ENCODE measurements around the gene CRHR2. TPM values are rescaled to one million over a fixed set of nuclear protein-coding genes. Genes with fewer than 3 reads are reported as not detected.
A peak's percentile ranks its signal among the peaks of the same experiment; 100 is the strongest.

The CRHR2 gene
- total RNA-seq, 2 donors from 2014 or later: 0.16 to 0.44 TPM

DNA sequence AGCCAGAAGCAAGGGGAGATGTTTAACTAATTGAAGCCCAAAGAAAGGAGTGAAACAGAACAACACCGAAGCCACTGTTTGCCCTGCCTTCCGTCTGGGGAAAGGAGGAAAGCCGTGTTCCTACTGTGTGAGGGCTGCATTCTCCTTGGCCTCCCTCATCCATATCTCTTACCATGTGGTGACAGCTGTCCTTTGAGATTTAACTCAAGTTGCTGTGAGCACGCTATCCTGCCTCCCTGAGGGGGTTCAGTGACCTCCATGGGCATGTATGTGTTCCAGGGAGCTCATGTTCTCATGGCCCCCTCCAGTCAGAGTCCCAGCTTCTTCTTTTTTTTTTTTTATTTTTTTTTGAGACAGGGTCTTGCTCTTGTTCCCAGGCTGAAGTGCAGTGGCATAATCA, 26.2 kb upstream of the CRHR2 start:
- peak in 1 of 2 donors; percentile 29 for ATAC-seq
- DNase-seq: no peak
- intact Hi-C loops (cut with DNase I): no loop called here

DNA sequence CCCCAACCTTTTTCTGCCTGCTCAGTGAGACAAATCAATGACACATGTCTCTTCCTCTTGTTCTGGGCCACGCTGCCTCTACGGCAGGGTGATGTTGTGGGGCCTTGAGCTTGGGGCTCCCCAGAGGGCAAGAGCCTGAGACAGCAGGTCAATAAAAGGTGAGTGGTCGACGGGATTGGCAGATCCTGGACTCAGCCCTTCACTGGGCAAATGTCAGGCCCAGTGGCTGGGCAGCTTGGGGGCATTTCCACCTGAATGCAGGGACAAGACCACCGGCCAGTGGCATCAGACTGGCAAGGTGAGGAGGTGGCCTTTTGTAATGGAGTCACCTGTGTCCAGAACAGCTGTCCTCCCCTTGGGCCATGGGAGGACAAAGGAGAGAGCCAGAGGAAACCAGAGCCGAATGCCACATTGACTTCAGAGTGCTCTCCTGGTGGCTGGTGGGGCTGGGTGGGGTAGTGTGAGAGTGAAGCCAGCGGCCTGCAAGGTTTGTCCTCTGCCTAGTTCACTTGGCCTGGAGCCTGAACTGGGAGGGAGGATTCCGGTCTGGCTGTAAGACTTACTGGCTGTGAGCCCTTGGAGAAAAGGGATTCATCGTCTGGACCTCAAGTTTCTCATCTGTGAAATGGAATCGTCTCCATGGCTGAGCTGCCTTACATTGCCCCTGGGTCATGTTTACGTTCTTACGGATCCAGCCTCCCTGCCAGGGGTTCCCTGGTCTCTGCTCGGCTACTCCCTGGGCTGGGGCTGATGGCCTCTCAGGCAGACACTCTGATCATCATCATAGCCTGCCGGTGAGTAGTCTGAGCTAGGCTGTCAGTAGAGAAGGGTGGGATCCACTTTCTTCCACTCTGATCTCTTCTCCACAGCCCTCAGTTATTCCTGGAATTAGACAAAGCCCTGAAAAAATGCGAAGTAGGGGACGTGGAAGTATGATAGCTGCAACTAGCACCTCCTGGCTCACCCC, 25.4 kb upstream of the CRHR2 start:
- ATAC-seq: peak in 1 of 2 donors; percentile 78
- DNase-seq: peak; percentile 81
- intact Hi-C loops (cut with DNase I): no loop called here

DNA sequence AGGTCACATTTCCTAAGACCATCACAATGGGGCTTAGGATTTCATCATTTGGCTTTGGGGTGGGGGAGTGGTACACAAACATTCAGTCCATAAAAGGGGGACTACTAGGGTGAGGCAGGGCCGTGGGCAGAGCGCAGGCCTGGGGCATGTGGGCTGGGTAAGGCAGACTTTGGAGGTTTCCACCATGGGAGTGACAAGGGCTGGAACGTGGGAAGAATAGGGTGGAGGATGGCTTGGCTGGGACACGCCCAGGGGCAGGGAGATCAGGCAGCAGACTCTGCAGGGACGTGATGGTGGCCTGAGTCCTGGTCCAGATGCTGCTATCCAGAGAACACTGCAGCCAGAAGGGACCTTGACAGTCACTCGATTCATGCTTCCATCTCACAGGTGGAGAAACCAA, 24.7 kb upstream of the CRHR2 start:
- intact Hi-C loops (cut with DNase I): no loop called here
- DNase-seq (no peak), ATAC-seq (no peak)

DNA sequence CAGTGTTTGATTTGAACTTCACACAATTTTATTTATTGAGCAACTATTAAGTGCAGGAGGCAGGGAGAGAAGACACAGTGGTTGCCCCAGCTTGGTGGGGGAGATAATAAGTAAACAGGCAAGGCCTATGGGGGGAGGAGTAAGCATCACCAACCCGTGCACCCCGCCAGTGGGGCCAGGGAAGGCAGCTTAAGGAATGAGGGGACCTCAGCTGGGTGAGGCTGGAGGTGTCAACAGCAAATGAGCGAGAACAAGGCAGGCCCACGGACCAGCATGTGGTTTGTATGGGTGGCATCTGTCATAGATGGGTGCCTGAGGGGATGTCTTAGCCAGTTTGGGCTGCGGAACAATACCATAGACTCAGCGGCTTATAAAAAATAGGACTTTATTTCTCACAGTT, 24.1 kb upstream of the CRHR2 start:
- intact Hi-C loops (cut with DNase I): no loop called here
- ATAC-seq: no peak
- DNase-seq: no peak

DNA sequence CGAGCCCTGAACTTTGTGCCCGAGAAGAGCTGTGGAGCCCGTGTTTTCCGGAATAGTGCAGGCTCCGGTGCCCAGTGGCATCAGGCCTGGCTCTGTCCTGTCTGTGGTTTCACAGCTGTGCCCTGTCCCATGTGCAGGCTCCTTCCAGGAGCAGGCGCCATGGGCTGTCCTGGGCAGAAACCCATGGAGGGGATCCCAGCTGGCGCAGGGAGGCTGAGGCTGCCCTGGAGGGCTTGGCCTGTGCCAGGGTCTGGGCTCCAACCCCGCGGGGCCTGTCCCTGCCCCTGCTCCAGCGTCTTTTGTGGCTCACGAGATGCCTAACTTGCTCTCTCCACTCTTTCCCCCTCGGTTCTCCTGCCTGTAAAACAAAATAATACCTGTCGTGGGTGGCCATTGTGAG, 23.3 kb upstream of the CRHR2 start:
- DNase-seq: no peak
- intact Hi-C loops (cut with DNase I): no loop called here
- ATAC-seq: no peak

DNA sequence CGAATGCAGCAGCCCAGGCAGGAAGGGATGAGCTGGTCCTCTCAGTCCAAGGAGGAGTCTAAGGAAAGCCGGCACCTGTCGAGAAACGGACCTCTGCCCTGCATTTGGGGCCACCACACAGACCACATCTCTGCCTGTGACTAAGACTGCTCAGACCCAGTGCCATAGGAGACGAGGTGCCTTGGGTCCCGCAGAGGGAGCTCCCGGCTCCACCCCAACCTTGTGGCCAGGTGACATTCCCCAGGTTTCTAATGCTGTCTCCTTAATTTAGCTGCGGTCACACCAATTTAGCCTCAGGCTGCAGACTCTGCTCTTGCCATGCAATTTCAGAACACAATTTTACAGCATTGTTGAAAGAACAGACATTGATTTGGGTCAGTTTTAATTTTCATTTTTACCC, 22.8 kb upstream of the CRHR2 start:
- no peak for DNase-seq

DNA sequence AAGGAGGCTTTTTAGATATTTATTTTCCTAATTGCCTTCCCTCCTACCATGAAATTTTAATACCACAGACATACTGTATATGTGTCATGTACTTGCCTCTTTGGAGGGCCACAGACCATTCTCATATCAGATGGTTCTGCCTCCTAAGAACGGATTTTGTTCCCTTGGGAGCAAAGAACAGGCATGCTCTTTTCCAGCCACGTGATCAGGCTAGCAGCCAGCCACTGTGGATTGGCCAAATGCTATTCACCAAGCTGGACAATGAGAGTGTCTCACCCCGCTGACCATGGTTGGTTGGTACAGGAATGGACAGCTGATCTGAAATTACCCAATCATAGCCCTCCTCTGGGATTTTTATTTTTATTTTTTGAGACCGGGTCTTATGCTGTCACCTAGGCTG, 21.5 kb upstream of the CRHR2 start:
- DNase-seq (no peak), ATAC-seq (no peak)
- intact Hi-C loops (cut with DNase I): no loop called here

More for the DNA sequence above, 22.8 kb upstream of the CRHR2 start:
- intact Hi-C loops (cut with DNase I): no loop called here
- ATAC-seq: no peak

DNA sequence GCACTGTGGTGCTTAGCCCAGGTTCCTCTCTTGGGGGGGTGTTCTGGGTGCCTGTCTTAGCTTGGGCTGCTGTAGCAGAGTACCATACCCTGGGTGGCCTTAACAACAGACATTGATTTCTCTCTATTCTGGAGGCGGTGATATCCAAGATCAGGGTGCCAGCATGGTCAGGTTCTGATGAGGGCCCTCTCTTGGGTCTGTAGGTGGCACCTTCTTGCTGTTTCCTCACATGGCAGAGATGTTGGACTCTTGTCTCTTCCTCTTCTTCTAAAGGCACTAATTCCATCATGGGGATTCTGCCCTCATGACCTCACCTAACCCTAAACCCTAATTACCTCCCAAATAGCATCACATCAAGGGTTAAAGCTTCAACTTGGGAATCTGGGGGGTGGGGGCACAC, 19.9 kb upstream of the CRHR2 start:
- DNase-seq (no peak), ATAC-seq (no peak)
- intact Hi-C loops (cut with DNase I): no loop called here

DNA sequence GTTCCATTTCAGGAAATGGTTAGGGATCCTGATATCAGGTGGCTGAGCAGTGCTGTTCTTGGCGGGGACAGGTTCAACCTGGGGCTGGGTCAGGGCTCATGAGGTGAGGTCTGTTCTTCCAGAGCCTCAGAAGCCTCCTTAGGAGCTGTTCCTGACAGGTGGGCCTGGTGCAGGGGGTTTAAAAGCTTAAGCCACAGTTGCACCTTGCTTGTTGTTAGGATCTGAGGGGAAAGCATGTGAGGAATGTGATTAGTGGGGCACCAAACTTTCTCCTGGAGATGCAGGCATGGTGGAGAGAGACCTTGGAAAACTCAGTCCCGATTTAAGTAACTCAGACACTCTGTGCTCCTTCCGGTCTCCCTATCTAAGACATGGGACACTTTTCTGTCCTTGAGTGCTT, 18.7 kb upstream of the CRHR2 start:
- intact Hi-C loops (cut with DNase I): no loop called here
- ATAC-seq (no peak), DNase-seq (no peak)

DNA sequence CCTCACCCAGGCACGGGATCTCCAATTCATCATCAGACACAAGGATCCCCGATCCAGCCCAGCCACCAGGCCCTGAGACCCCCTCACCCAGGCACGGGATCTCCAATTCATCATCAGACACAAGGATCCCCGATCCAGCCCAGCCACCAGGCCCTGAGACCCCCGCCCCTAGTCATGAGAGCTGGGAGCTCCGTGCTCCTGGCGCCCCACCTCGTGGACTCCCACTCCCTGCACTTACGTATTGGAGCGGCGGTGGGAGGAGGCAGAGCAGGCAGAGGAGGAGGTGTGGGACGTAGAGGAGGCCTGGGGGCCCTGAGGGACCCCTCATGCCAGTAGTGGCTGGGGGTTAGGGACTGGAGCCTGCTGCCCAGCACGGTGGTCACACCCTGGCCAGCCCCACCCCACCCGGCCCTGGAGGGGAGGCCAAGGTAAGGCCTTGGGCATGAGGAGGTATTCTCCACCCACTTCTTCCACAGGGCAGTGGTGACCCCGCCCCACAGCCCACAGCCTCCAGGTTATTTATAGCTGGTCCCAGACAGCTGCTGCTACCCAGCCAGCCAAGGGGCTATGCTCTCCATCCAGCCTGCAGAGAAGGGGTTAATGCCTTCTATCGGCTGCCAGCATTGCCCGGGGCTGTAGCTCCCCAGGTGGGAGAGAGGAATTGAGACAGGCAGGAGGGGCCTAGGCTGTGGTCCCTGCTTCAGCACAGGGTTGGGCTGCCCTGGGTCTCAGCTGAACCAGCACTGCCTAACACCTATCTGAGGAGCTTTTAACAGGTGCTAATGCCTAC, 17.6 kb upstream of the CRHR2 start:
- no peak for DNase-seq
- peak in 1 of 2 donors; percentile 22 for ATAC-seq
- intact Hi-C loops (cut with DNase I): no loop called here

DNA sequence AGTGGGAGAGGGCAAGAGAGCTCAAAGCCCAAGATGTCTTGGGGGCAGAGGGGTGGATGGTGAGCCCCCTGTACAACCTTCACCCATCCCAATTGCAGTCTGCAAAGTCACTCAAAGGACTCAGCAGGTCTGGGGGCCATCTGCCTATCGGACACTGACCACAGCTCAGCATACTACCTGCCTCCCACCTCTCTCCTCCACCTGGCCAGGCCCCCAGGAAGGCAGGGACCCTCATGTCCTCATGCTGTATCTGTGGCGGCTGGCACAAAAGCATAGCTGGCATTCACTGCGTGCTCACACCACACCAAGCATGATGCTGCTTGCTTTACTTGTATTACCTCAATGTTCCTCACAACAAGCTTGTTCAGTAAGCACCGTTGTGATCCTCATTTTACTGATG, 16.2 kb upstream of the CRHR2 start:
- intact Hi-C loops (cut with DNase I): no loop called here
- ATAC-seq: no peak
- no peak for DNase-seq

DNA sequence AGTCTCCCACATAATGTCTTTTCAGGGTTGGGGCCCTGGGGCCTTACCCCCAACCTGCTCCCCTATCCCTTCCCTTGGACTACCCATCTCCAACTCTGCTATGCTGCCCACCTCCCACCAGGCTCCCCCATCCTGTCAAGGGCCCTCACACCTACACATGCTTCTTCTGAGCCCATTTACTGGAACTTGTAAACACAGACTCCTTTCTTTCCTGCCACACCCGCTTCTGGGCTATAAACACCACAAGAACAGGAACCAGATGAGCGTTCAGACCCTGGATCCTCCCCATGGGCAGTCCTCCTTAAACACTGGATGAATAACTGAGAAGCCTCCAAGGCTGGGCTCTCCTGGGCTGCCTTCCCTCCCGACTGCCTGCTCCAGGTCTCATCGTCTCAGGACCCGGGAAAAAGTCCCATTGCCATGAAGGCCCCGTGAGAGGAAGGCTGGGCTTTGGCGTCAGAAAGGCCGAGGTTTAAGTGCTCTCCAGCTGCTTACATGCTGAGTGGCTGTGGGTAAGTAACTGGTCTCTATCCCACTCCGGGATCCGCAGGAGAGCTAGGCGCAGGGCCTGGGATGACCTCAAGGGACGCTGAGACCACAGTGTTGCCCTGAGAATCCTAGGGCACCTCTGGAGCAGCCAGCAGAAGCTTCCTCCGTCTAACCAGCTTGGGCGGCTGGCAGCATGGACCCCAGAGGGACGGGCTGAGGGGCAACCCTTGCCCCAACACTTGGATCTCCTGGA, 15.6 kb upstream of the CRHR2 start:
- intact Hi-C loops (cut with DNase I): no loop called here
- DNase-seq: no peak
- ATAC-seq: no peak

DNA sequence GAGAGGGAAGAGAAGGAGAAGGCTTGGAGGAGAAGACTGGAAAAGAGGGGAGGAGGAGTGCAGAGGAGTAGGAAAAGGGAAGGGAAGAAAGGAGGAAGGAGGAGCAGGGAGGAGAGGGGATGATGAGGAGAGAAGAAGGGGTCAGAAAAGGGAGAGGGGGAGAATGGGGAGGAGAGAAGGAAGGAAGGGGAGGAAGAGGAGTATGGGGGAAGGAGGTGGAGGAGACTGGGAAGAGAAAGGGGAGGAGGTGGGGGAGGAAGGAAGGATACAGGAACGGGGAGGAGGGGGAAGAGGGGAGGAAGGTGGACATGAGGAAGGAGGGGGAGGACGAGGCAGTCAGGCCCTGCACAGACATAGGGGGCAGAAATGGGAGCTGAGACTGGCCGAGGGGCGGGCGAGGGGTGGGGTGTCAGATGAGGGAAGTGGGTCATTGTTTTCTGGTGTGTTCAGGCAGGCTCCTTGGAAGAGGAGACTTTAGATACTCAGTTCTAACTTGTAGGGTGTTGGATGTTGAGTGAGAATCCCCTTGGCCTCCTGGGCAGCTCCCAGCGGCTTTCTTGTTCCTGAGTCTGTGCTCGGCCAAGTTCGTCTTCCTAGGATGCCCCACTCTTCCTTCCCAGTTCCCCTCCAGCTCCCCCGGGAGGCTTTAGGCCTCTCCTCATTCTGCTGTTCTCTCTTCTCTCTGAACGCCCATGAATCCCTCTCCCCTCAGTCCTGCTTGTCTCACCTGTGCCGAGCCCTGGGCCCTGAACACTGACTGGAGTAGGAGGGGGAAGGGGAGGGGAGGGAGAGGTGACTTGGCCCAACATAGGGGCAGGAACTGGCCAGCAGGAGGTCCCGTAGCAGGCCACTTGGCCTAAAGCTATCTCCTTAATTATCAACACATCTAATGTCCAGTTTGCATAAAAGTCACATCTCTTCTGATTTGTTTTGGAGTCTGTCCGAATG, 12.8 kb upstream of the CRHR2 start:
- no peak for DNase-seq
- no peak for ATAC-seq
- intact Hi-C loops (cut with DNase I): no loop called here

DNA sequence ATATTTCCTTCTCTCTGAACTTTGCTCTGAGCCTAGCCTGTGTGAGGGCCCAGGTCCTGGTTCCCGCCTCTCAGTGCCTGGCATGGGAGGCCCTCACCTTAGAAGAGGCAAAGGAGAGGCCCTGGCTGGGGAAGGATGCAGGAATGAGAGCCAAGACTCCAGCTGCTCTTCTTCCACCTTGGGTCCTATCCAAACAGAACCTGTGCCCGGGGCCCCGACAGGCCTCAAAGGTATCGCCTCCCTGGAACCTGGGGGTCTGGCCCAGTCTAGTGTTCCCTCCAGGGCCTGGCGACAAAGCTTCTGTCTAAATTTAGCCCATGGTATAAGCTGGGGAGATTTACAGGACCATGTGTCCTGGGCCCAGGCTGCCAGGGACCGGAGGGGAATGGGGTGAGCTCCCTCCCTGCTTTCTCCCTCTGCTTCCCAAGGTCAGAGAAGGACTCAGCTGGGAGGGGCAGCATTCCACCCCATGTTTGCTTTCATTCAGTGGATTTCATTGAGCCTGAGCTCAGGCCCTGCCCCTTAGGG, 12.0 kb upstream of the CRHR2 start:
- intact Hi-C loops (cut with DNase I): no loop called here
- ATAC-seq (peak; percentile 45 to 87), DNase-seq (no peak)

DNA sequence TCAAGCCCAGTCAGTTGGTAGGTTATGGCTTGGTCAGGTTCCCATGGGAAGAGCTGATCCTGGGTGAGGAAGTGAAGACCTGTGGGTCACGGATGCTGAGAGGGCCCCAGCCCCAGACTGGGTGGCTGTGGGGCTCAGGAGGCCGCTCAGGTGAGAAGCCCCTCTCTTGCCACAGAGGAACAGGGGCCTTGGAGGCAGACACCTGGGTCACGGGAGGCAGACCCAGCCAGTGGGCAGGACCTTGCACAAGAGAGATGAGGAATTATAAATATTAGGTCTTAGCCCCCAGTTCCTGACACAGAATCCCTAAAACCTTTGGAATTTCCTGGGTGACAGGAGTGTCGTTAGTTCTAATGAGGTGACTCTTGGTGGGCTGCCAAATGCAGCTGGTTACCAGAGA, 10.6 kb upstream of the CRHR2 start:
- no peak for ATAC-seq
- DNase-seq: no peak
- intact Hi-C loops (cut with DNase I): no loop called here

DNA sequence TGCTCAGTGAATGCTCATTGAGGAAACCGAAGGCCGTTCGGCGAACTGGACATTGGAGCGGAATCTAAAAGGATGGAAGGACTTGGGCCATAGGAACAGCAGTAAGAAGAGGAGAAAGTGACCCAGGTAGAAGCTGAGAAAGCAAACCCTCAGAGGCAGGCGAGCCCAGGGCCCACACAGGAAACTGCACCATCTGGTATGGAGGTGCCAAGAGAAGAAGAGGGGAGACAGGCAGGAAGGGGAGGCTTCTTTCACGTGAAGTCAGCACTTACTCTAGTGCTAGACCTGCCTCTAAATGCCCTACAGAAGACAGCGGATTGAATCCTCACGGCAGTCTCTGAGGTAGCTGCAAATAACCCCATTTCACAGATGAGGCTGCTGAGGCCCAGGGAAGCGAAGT, 10.2 kb upstream of the CRHR2 start:
- ATAC-seq (no peak), DNase-seq (no peak)
- intact Hi-C loops (cut with DNase I): no loop called here

DNA sequence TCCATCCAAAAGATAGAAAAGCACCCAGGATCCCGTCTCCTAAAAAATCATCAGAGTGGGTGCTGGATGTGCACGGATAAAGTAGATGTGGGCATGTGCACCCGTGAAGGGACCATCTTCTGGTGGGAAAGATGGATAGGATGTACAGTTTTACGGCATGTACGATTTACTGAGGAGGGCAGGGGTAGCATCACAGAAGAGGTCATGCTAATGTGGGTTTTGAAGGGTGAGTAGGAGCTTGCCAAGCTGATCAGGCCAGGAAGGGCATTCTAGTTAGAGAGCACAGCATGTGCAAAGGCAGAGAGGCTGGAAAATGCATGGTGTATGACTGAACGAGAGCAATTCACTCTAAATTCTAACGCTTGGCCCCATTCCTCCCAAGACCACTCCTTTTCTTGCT, 7.8 kb upstream of the CRHR2 start:
- intact Hi-C loops (cut with DNase I): no loop called here
- DNase-seq: no peak
- ATAC-seq: no peak

DNA sequence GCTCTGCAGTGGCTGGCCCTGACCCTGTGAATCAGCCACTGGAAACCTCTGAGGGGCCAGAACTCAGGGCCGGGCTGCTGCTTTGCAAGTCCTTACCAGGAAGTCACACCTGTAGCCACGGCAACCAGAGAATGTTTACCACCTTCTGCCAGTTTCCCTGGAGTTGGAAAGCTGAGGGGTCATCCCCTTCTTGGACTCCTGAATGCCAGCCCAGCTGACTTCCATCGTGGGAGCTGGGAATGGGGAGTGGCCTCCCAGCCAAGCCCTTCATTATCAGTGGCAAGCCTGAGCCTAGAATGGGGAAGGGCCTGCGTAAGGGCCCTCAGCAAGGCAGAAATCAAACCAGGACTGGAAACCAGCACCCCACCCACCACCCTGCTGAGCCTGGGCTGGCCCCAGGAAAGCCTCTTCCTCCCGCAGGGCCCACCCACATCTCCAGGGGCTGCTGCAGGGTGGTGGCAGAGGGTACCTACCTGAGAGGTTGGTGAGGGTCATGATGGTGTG, 6.5 kb upstream of the CRHR2 start:
- ATAC-seq (peak in 1 of 2 donors; percentile 40), DNase-seq (no peak)
- intact Hi-C loops (cut with DNase I): no loop called here

All from left cardiac atrium (tissue), 4 donors.